Testis (tissue), 3 donors: ENCODE measurements around the gene TIAM1. TPM values are rescaled to one million over a fixed set of nuclear protein-coding genes. Genes with fewer than 3 reads are reported as not detected.

Experiments
- DNase-seq: peaks from one replicate; pipeline ENCODE4 v3.0.0-alpha.2; 2019
- H3K27ac ChIP-seq, 2 donors: fragments of 200-600 bp; sonication (generic); one replicate each; pipeline ENCODE4 v1.5.1; 2019
- H3K27me3 ChIP-seq: fragments of 200-600 bp; sonication (generic); one replicate; pipeline ENCODE4 v1.5.1; 2019
- H3K36me3 ChIP-seq: fragments of 200-600 bp; sonication (generic); one replicate; pipeline ENCODE4 v1.5.1; 2017; ENCODE audit warnings: low read depth; ENCODE audit errors: missing control alignments
- H3K4me1 ChIP-seq: fragments of 200-600 bp; sonication (generic); one replicate; pipeline ENCODE4 v1.5.1; 2019
- H3K4me3 ChIP-seq, 2 donors: fragments of 200-600 bp; sonication (generic); one replicate each; pipeline ENCODE4 v1.5.1; 2017 to 2019
- H3K9me3 ChIP-seq: fragments of 200-600 bp; sonication (generic); one replicate; pipeline ENCODE4 v1.5.1; 2017
- POLR2A ChIP-seq: fragments of 450-650 bp; IDR thresholded peaks from one replicate; pipeline ENCODE4 v1.6.1; 2017; ENCODE audit warnings: antibody characterized with exemption, mild to moderate bottlenecking, moderate library complexity
- WGBS, 2 donors: methylation state at CpG; one replicate each; pipeline ENCODE4 v1.1.5; 2018; 5-methylcytosine and 5-hydroxymethylcytosine counted together
- intact Hi-C: fragments of 100-400 bp; cut with DNase I; formaldehyde crosslinking; loops from one replicate; pipeline ENCODE4 v1.15.1; 2023; ENCODE audit warnings: low total_unique reads
- polyA plus RNA-seq: library from polyadenylated mRNA; stranded (reverse); fragments of 350-450 nt; fragmentation: Illumina TruSeq; extraction: RNeasy Lipid Tissue Mini Kit (QIAGEN cat#74804); gene quantifications from one replicate; pipeline ENCODE4 v1.2.3, GENCODE V29; 2014; ENCODE audit warnings: low read depth, low replicate concordance; ENCODE audit not compliant: insufficient read depth
- total RNA-seq, 2 donors: library from RNA; depleted of rRNA; stranded (reverse); fragments of >200 nt; gene quantifications; one replicate each; pipeline ENCODE4 v1.2.3, GENCODE V29; 2016
- TF ChIP-seq, protein P1 (sequence below), 3 experiments: fragments of 450-650 bp in 2 of 3; fragments of 200-600 bp in 1 of 3; sonication (generic) in 1 of 3; IDR thresholded peaks; one replicate each; pipeline ENCODE4 v1.5.1; 2016 to 2019; ENCODE audit warnings: antibody characterized with exemption in 3 of 3, mild to moderate bottlenecking in 2 of 3, moderate library complexity in 1 of 3

Gene TIAM1
- total and polyA plus RNA-seq, 3 donors from 2014 or later = 21.3 to 51.6 (median 34.6) TPM

DNA sequence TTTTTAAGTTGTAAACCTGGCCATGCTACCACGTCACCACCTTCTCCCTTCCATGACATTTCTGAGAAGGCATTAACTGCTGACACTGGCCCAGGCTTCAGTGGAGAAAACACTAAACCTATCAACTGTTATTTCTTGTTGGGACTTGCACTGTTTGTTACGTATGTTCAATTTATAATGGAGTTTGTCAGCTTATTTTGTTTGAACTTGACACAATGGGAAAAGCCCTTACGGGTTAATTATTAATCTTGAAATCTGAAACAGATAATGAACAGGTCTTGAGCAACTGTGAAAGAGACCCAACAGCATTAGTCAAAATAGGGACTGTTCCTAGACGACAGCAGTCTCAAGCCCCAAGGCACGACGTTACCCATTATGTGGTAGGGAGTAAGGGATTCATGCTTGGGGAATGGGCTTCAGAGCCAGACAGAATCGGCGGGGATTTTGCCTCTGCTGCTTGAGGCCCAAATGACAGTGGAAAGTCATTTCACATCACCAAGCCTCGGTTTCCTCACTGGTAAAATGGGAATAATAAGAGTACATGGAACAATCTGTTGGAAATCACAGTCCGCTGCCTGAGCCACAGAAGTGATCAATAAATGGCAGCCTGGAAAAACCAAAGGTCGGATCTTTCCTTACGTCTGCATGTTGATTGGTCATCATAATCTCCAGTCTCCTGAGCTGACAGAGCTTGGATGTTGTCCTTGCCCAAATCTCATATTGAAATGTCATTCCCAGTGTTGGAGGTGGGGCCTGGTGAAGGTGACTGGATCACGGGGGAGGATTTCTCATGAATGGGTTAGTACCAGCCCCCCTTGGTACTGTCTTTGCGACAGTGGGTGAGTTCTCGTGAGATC lies 44.5 kb downstream of the TIAM1 start:
- TF ChIP-seq POLR2A = no peak
- TF ChIP-seq, protein P1, sequence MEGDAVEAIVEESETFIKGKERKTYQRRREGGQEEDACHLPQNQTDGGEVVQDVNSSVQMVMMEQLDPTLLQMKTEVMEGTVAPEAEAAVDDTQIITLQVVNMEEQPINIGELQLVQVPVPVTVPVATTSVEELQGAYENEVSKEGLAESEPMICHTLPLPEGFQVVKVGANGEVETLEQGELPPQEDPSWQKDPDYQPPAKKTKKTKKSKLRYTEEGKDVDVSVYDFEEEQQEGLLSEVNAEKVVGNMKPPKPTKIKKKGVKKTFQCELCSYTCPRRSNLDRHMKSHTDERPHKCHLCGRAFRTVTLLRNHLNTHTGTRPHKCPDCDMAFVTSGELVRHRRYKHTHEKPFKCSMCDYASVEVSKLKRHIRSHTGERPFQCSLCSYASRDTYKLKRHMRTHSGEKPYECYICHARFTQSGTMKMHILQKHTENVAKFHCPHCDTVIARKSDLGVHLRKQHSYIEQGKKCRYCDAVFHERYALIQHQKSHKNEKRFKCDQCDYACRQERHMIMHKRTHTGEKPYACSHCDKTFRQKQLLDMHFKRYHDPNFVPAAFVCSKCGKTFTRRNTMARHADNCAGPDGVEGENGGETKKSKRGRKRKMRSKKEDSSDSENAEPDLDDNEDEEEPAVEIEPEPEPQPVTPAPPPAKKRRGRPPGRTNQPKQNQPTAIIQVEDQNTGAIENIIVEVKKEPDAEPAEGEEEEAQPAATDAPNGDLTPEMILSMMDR (IDR thresholded peaks at IDR 0.05) = no peak
- no peak overlapping the region for H3K27ac ChIP-seq
- no peaks in the 10 kb centered on the region for H3K36me3 ChIP-seq
- H3K4me3 ChIP-seq = no peak overlapping the region
- no peaks in the 10 kb centered on the region for H3K9me3 ChIP-seq
- H3K27me3 ChIP-seq = no peaks in the 10 kb centered on the region
- 90 to 96% methylated on average over 15 of the region's 15 CpGs for WGBS, 2 donors
- peaks cover 4% of the 10 kb centered on the region for H3K4me1 ChIP-seq
- DNase-seq = no peak
- intact Hi-C loops = no loop called here

DNA sequence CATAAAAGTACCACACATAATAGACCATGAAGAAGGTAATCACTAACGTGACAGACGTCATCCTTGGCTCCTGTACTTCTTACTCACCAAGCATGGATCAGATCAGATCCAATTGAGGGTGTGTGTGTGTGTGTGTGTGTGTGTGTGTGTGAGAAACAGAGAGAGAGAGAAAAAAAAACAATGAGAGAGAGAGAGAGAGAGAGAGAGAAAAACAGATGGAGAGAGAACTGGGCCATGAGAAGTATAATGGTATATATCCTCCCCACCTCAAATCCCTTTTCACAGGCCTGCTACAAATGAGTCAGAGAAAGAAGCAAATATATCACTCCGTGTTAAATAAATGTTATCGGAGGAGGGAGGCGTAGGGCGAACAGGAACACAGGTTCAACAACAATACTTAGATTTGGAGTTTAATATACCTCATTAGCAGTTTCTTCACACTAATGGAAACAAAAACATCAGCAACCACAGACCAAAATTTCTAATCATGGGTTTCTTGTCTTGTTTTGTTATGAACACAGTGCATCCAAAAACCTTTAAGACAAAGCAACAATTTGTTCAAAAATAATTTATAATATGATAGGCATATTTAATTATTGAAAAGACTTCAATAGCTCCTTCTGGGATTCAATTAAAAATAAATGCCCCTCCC lies 45.3 kb downstream of the TIAM1 start:
- 81 to 87% methylated on average over 6 of the region's 6 CpGs for WGBS, 2 donors
- Histone ChIP-seq H3K4me1 (peaks cover 4% of the 10 kb centered on the region), H3K36me3 (no peaks in the 10 kb centered on the region), H3K4me3 (no peak overlapping the region), H3K9me3 (no peaks in the 10 kb centered on the region), H3K27ac (no peak overlapping the region), H3K27me3 (no peaks in the 10 kb centered on the region)
- TF ChIP-seq, protein P1 (IDR thresholded peaks at IDR 0.05) = no peak
- no peak for TF ChIP-seq POLR2A
- intact Hi-C loops = no loop called here
- DNase-seq = no peak

DNA sequence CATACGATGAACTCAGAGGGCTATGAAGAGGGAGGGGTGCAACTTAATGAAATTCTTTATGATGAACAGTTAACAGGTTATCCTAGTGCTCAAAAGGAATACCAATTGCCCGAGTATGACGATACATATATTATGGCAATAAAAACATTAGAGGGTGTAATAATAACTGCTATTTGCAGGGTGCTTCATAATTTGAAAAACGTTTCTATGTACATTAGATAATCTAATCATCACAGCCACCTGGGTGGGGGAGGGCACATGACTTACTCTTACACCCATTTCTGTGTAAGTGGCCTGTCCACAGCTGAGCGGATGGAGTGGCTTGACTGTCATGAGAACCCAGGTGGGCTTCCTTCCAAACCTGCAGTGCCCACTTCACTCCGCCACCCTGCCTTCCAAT lies 46.3 kb downstream of the TIAM1 start:
- H3K27ac ChIP-seq = no peak overlapping the region
- no peaks in the 10 kb centered on the region for H3K27me3 ChIP-seq
- no peaks in the 10 kb centered on the region for H3K9me3 ChIP-seq
- intact Hi-C loops = no loop called here
- no peaks in the 10 kb centered on the region for H3K36me3 ChIP-seq
- H3K4me3 ChIP-seq = no peak overlapping the region
- 89 to 90% methylated on average over 6 of the region's 6 CpGs for WGBS, 2 donors
- peaks cover 2% of the 10 kb centered on the region for H3K4me1 ChIP-seq
- no peak for TF ChIP-seq POLR2A
- TF ChIP-seq, protein P1 (IDR thresholded peaks at IDR 0.05) = no peak
- no peak for DNase-seq

DNA sequence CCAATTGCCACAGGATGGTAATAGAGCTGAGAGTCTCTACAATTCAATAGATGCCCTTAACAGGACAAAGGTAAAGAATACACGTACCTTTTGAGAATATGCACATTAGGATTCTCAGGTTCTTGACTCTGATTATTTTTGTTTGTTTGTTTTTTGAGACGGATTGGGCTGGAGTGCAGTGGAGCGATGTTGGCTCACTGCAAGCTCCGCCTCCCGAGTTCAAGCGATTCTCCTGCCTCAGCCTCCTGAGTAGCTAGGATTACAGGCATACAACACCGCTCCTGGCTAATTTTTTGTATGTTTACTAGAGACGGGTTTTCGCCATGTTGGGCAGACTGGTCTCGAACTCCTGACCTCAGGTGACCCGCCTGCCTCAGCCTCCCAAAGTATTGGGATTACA lies 48.4 kb downstream of the TIAM1 start:
- 95 to 97% methylated on average over 11 of the region's 11 CpGs for WGBS, 2 donors
- DNase-seq = no peak
- TF ChIP-seq POLR2A = no peak
- TF ChIP-seq, protein P1 (IDR thresholded peaks at IDR 0.05) = no peak
- Histone ChIP-seq H3K9me3 (no peaks in the 10 kb centered on the region), H3K27me3 (no peaks in the 10 kb centered on the region), H3K4me1 (no peaks in the 10 kb centered on the region), H3K27ac (no peak overlapping the region), H3K4me3 (no peak overlapping the region), H3K36me3 (no peaks in the 10 kb centered on the region)
- intact Hi-C loops = no loop called here
